H9 (cell line): ENCODE measurements around the gene TMEM135. TPM values are rescaled to one million over a fixed set of nuclear protein-coding genes. Genes with fewer than 3 reads are reported as not detected.
A peak's percentile ranks its signal among the peaks of the same experiment; 100 is the strongest.

Experiments
- DNase-seq: peaks from one replicate; pipeline ENCODE4 v3.0.0-alpha.2; 2017
- H2AFZ ChIP-seq: one replicate; pipeline ENCODE4 v1.6.1; 2013; ENCODE audit warnings: mild to moderate bottlenecking, low read length, control low read depth, moderate library complexity
- H2AK5ac ChIP-seq: 2 replicates; pipeline ENCODE4 v1.6.1; 2013; ENCODE audit warnings: low read length, control low read depth, mixed read lengths; ENCODE audit not compliant: insufficient read length
- H2BK120ac ChIP-seq: one replicate; pipeline ENCODE4 v1.6.1; 2013; ENCODE audit warnings: low read depth, mild to moderate bottlenecking, low read length, control low read depth, inconsistent platforms; ENCODE audit not compliant: poor library complexity, severe bottlenecking
- H2BK12ac ChIP-seq: 2 replicates; pipeline ENCODE4 v1.6.1; 2013; ENCODE audit warnings: low read length, control low read depth, mixed read lengths, low read depth; ENCODE audit not compliant: insufficient read length
- H2BK15ac ChIP-seq: 2 replicates; pipeline ENCODE4 v1.6.1; 2013; ENCODE audit warnings: low read depth, low read length, control low read depth
- H2BK20ac ChIP-seq: one replicate; pipeline ENCODE4 v1.6.1; 2013; ENCODE audit warnings: low read depth, mild to moderate bottlenecking, low read length, control low read depth, inconsistent platforms; ENCODE audit not compliant: poor library complexity, severe bottlenecking
- H2BK5ac ChIP-seq: 2 replicates; pipeline ENCODE4 v1.6.1; 2013; ENCODE audit warnings: low read length, control low read depth, mixed read lengths; ENCODE audit not compliant: insufficient read length
- H3K14ac ChIP-seq: 2 replicates; pipeline ENCODE4 v1.6.1; 2013; ENCODE audit warnings: low read length, control low read depth; ENCODE audit not compliant: insufficient read depth
- H3K18ac ChIP-seq: 2 replicates; pipeline ENCODE4 v1.6.1; 2013; ENCODE audit warnings: low read depth, mild to moderate bottlenecking, mixed read lengths, low read length, control low read depth; ENCODE audit not compliant: insufficient read length
- H3K23ac ChIP-seq: 2 replicates; pipeline ENCODE4 v1.6.1; 2013; ENCODE audit warnings: low read length, control low read depth, mixed read lengths, low read depth; ENCODE audit not compliant: insufficient read length
- H3K23me2 ChIP-seq: 2 replicates; pipeline ENCODE4 v1.6.1; 2013; ENCODE audit warnings: low read depth, mild to moderate bottlenecking, mixed read lengths, low read length, control low read depth; ENCODE audit not compliant: insufficient read length, poor library complexity, severe bottlenecking
- H3K27ac ChIP-seq: 2 replicates; pipeline ENCODE4 v1.5.1; 2013; ENCODE audit warnings: low read length, control low read depth, mixed read lengths, low read depth; ENCODE audit not compliant: insufficient read length
- H3K27me3 ChIP-seq: 2 replicates; pipeline ENCODE4 v1.6.1; 2013; ENCODE audit warnings: low read length, control low read depth, inconsistent platforms; ENCODE audit not compliant: insufficient read depth
- H3K4ac ChIP-seq: 2 replicates; pipeline ENCODE4 v1.6.1; 2013; ENCODE audit warnings: low read depth, mild to moderate bottlenecking, control low read depth, inconsistent platforms, low read length, moderate library complexity
- H3K4me1 ChIP-seq: 2 replicates; pipeline ENCODE4 v1.6.1; 2013; ENCODE audit warnings: low read length, control low read depth, inconsistent platforms; ENCODE audit not compliant: insufficient read depth
- H3K4me2 ChIP-seq: 2 replicates; pipeline ENCODE4 v1.6.1; 2013; ENCODE audit warnings: low read length, control low read depth, mixed read lengths; ENCODE audit not compliant: insufficient read length, insufficient read depth
- H3K56ac ChIP-seq: 2 replicates; pipeline ENCODE4 v1.6.1; 2013; ENCODE audit warnings: low read depth, mild to moderate bottlenecking, mixed read lengths, low read length, control low read depth; ENCODE audit not compliant: insufficient read length
- H3K79me1 ChIP-seq: 2 replicates; pipeline ENCODE4 v1.6.1; 2013; ENCODE audit warnings: low read depth, mild to moderate bottlenecking, moderate library complexity, low read length, control low read depth, inconsistent platforms; ENCODE audit not compliant: insufficient read depth, poor library complexity, severe bottlenecking
- H3K79me2 ChIP-seq: 2 replicates; pipeline ENCODE4 v1.6.1; 2013; ENCODE audit warnings: low read length, control low read depth, inconsistent platforms; ENCODE audit not compliant: insufficient read depth
- H3K9ac ChIP-seq: 2 replicates; pipeline ENCODE4 v1.6.1; 2013; ENCODE audit warnings: low read length, control low read depth, mixed read lengths; ENCODE audit not compliant: insufficient read length; ENCODE audit errors: extremely low read depth
- H3K9me3 ChIP-seq: one replicate; pipeline ENCODE4 v1.6.1; 2013; ENCODE audit warnings: low read depth, low read length, inconsistent platforms; ENCODE audit not compliant: control insufficient read depth
- H3T11ph ChIP-seq: one replicate; pipeline ENCODE4 v1.6.1; 2013; ENCODE audit warnings: mild to moderate bottlenecking, low read length, control low read depth, inconsistent platforms
- H4K20me1 ChIP-seq: one replicate; pipeline ENCODE4 v1.6.1; 2013; ENCODE audit not compliant: control insufficient read depth, insufficient read length, insufficient read depth
- H4K5ac ChIP-seq: 2 replicates; pipeline ENCODE4 v1.6.1; 2013; ENCODE audit warnings: low read depth, mild to moderate bottlenecking, mixed read lengths, low read length, control low read depth; ENCODE audit not compliant: insufficient read length
- H4K8ac ChIP-seq: replicated peaks from 2 replicates; pipeline ENCODE4 v1.6.1; 2013; ENCODE audit warnings: low read length, control low read depth, mixed read lengths, low read depth; ENCODE audit not compliant: insufficient read length
- H4K91ac ChIP-seq: 2 replicates; pipeline ENCODE4 v1.6.1; 2013; ENCODE audit warnings: low read depth, mild to moderate bottlenecking, moderate library complexity, mixed read lengths, low read length, control low read depth; ENCODE audit not compliant: insufficient read length
- H3K27ac Mint-ChIP-seq, 3 experiments: 2 replicates in 2 of 3; 3 replicates in 1 of 3; pipeline ENCODE4 v1.8.0; 2020 to 2021; ENCODE audit warnings: mixed read lengths in 3 of 3, mild to moderate bottlenecking in 1 of 3, moderate library complexity in 1 of 3
- H3K27me3 Mint-ChIP-seq: 2 replicates; pipeline ENCODE4 v1.8.0; 2021; ENCODE audit warnings: low read depth, mild to moderate bottlenecking, moderate library complexity, mixed read lengths
- H3K36me3 Mint-ChIP-seq, 3 experiments: 2 replicates in 2 of 3; 3 replicates in 1 of 3; pipeline ENCODE4 v1.8.0; 2020 to 2021; ENCODE audit warnings: low read depth in 3 of 3, mixed read lengths in 3 of 3; ENCODE audit not compliant: insufficient read depth in 1 of 3
- H3K4me1 Mint-ChIP-seq, 2 experiments: 2 replicates each; pipeline ENCODE4 v1.8.0; 2020; ENCODE audit warnings: mixed read lengths in 2 of 2
- H3K4me3 Mint-ChIP-seq, 2 experiments: 2 replicates in 1 of 2; 3 replicates in 1 of 2; pipeline ENCODE4 v1.8.0; 2020 to 2021; ENCODE audit warnings: mild to moderate bottlenecking in 2 of 2, mixed read lengths in 2 of 2, moderate library complexity in 1 of 2
- H3K9me3 Mint-ChIP-seq, 2 experiments: 2 replicates in 1 of 2; 3 replicates in 1 of 2; pipeline ENCODE4 v1.8.0; 2020; ENCODE audit warnings: mild to moderate bottlenecking in 2 of 2, mixed read lengths in 2 of 2, moderate library complexity in 1 of 2
- CTCF ChIP-seq: fragments of 200-600 bp; sonication (generic); conservative IDR thresholded peaks from 3 replicates; pipeline ENCODE4 v1.8.0; 2021; ENCODE audit warnings: antibody characterized with exemption, mild to moderate bottlenecking
- total RNA-seq: library from RNA; stranded (reverse); gene quantifications from 2 replicates; pipeline ENCODE4 v1.2.1, GENCODE V29; 2021

The TMEM135 gene
- total RNA-seq, 1 experiment from 2014 or later: 25.2 TPM

GRCh38 chr11:87263979-87264378, 226.2 kb downstream of the TMEM135 start:
- no peak for TF ChIP-seq CTCF
- no peak overlapping the region for H2BK5ac ChIP-seq
- no peak overlapping the region for H3K14ac ChIP-seq
- no peak overlapping the region for H4K5ac ChIP-seq
- no peak overlapping the region for H3K56ac ChIP-seq
- H3K27ac ChIP-seq: no peak overlapping the region
- no peak overlapping the region for H2BK15ac ChIP-seq
- H4K8ac ChIP-seq: no peak overlapping the region
- H3K23me2 ChIP-seq: no peaks in the 10 kb centered on the region
- no peak overlapping the region for H2AFZ ChIP-seq
- no peak overlapping the region for H3K9ac ChIP-seq
- H3K23ac ChIP-seq: no peak overlapping the region
- H2BK12ac ChIP-seq: no peak overlapping the region
- no peak overlapping the region for H3K18ac ChIP-seq
- no peak overlapping the region for H2AK5ac ChIP-seq
- no peak overlapping the region for H4K91ac ChIP-seq
- no peaks in the 10 kb centered on the region for H3K79me1 ChIP-seq
- no peak overlapping the region for H3T11ph ChIP-seq
- no peak overlapping the region for H3K4ac ChIP-seq
- H3K27me3 ChIP-seq: no peaks in the 10 kb centered on the region
- Mint-ChIP-seq H3K36me3 (no peaks in the 10 kb centered on the region), H3K4me3 (no peak overlapping the region), H3K27ac (peak overlapping the region in 1 of 3 experiments; percentile 44; a peak in 2 of 7 replicates), H3K27me3 (no peaks in the 10 kb centered on the region), H3K9me3 (no peaks in the 10 kb centered on the region), H3K4me1 (no peaks in the 10 kb centered on the region)
- DNase-seq: no peak
- H4K20me1 ChIP-seq: no peaks in the 10 kb centered on the region
- no peaks in the 10 kb centered on the region for H3K4me1 ChIP-seq
- H3K79me2 ChIP-seq: no peaks in the 10 kb centered on the region
- H2BK120ac ChIP-seq: no peak overlapping the region
- H3K4me2 ChIP-seq: no peak overlapping the region
- no peaks in the 10 kb centered on the region for H3K9me3 ChIP-seq
- no peak overlapping the region for H2BK20ac ChIP-seq
